ENCODE measurements around the gene BPTF.

BPTF gene

DNA sequence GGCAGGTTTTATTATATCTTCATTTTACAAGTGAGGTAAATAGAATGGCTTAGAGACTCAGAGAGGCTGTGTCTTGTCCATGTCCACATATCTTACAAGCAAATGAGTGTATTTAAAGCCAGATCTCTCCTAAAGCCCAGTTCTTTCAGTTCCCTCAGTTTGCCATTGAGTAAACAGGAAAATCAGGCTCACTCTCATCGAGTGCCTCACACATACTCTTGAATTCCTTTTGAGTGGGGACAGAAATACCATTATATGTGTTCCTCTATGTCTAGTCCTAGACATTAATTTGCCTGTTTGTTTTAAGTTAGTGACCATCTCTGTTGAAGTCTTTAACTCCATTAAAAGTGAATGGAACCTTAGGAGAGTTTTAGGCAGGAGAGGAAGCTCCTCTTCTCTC, 40.1 kb downstream of the BPTF start:
- TF ChIP-seq, protein P1, sequence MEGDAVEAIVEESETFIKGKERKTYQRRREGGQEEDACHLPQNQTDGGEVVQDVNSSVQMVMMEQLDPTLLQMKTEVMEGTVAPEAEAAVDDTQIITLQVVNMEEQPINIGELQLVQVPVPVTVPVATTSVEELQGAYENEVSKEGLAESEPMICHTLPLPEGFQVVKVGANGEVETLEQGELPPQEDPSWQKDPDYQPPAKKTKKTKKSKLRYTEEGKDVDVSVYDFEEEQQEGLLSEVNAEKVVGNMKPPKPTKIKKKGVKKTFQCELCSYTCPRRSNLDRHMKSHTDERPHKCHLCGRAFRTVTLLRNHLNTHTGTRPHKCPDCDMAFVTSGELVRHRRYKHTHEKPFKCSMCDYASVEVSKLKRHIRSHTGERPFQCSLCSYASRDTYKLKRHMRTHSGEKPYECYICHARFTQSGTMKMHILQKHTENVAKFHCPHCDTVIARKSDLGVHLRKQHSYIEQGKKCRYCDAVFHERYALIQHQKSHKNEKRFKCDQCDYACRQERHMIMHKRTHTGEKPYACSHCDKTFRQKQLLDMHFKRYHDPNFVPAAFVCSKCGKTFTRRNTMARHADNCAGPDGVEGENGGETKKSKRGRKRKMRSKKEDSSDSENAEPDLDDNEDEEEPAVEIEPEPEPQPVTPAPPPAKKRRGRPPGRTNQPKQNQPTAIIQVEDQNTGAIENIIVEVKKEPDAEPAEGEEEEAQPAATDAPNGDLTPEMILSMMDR (IDR thresholded peaks at IDR 0.05; ENCODE audit: low read length, missing control alignments), result no peak
- no peak for DNase-seq (ENCODE audit: low read depth)
- H3K4me3 ChIP-seq (replicated peaks; ENCODE audit: low read depth, low read length), result no peak overlapping the region

DNA sequence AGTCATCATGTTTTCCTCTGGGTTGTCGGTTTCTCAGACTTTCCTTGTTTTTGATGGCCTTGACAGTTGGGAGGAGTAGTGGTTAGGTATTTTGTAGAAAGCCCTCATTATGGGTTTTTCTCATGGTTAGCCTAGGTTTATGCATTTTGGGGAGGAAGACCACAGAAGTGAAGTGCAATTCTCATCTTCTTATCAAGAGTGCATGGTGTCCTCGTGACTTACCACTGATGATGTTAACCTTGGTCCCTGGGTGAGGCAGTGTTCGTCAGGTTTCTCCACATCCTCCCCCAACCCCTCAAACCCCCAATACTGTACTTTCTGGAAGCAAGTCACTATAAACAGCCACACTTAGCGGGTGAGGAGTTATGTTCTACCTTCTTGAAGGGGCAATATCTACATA, 42.3 kb downstream of the BPTF start:
- no peak overlapping the region for H3K4me3 ChIP-seq (replicated peaks; ENCODE audit: low read depth, low read length)
- TF ChIP-seq, protein P1 (IDR thresholded peaks at IDR 0.05; ENCODE audit: low read length, missing control alignments), result no peak
- no peak for DNase-seq (ENCODE audit: low read depth)

DNA sequence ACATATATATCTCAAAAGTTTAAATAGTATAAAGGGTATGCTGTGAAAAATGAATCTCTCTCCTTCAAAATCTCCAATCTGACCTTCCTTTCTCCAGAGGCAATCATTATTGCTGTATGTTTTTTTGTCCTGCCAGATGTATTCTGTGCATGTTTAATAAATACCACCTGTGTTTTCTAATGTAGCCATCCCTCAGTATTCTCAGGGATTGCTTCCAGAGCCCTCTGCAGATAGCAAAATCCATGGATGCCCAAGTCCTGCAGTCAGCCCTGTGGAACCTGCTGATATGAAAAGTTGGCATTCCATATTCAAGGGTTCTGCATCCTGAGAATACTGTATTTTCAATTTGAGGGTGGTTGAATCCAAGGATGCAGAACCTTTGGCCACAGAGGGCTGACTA, 42.9 kb downstream of the BPTF start:
- TF ChIP-seq, protein P1 (IDR thresholded peaks at IDR 0.05; ENCODE audit: low read length, missing control alignments), result no peak
- no peak overlapping the region for H3K4me3 ChIP-seq (replicated peaks; ENCODE audit: low read depth, low read length)
- no peak for DNase-seq (ENCODE audit: low read depth)

DNA sequence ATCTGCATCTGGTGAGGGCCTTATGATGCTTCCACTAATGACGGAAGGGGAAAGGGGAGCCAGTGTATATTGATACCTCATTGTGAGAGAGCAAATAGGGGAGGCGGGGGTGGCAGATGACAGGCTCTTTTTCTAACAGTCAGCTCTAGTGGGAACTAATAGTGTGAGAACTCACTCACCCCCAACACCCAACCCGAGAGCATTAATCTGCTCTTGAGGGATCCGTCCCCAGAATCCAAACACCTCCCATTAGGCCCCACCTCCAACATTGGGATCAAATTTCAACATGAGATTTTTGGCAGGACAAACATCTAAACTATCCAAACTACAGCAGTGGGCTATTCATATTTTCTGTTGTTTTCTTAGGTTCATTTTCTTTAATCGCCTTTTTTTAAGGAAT, 54.4 kb downstream of the BPTF start:
- no peak overlapping the region for H3K4me3 ChIP-seq (replicated peaks; ENCODE audit: low read depth, low read length)
- TF ChIP-seq, protein P1 (IDR thresholded peaks at IDR 0.05; ENCODE audit: low read length, missing control alignments), result no peak
- no peak for DNase-seq (ENCODE audit: low read depth)

DNA sequence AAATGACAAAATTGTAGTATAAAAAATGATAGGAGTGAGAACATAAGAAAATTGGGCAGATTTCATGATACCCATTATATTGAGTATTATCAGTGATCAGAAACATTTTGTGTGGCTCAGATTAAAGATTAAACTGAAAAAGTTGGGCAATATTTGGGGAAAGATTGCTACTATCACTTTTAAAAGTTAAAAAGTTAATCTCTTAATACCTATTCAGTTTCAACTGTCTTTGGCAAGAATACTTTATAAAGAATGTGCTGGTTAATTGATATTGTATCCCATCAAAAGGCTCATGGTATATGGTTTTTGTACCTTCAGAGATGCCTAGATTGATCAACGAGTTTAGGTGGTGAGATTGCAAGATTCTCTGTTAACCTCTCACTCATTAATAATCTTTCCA, 55.8 kb downstream of the BPTF start:
- DNase-seq (ENCODE audit: low read depth), result no peak
- TF ChIP-seq, protein P1 (IDR thresholded peaks at IDR 0.05; ENCODE audit: low read length, missing control alignments), result no peak
- no peak overlapping the region for H3K4me3 ChIP-seq (replicated peaks; ENCODE audit: low read depth, low read length)

DNA sequence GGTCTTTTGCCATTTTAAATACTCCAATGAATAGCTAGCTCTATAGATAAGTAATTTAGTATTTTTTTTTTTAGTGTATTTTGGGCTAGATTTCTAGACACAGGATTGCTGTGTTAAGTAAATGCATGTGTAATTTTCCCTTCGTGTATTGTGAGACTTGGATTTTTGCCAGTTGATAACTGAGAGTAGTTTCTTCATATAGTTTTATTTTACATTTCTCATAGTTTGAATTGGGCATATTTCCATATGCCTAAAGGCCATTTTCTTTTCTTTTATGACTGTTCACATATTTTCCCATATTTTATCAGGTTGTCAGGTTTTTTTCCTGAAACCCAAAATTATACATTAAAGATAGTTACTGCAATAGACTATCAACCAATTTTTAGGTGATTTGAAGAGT, 59.4 kb downstream of the BPTF start:
- TF ChIP-seq, protein P1 (IDR thresholded peaks at IDR 0.05; ENCODE audit: low read length, missing control alignments), result no peak

DNA sequence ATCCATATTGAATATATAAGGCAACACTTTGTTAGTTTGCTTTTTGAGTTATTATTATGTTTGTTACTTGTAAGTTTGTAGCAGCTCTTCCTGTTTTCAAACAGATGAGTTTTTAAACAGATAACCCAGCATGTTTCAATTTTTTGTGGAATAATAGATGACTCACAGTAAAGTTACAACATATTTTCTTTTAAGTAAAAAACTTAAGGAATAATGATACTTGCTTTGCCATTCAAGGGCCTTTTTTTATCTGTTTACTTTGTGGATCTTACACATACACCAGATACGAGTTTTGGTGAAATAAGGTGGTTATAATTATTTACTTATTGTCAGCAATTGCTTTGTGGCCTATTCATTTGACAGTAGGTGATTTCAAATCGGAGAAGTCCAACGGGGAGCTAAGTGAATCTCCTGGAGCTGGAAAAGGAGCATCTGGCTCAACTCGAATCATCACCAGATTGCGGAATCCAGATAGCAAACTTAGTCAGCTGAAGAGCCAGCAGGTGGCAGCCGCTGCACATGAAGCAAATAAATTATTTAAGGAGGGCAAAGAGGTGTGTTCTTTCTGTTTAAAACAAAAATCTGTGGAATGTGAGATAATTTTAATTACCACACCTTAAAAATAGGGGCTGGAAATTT, 66.3 kb downstream of the BPTF start:
- TF ChIP-seq, protein P1 (IDR thresholded peaks at IDR 0.05; ENCODE audit: low read length, missing control alignments), result peak; percentile 48

More for the DNA sequence above, 59.4 kb downstream of the BPTF start:
- no peak overlapping the region for H3K4me3 ChIP-seq (replicated peaks; ENCODE audit: low read depth, low read length)
- DNase-seq (ENCODE audit: low read depth), result no peak

More for the DNA sequence above, 66.3 kb downstream of the BPTF start:
- H3K4me3 ChIP-seq (replicated peaks; ENCODE audit: low read depth, low read length), result no peak overlapping the region
- peak; percentile 77 for DNase-seq (ENCODE audit: low read depth)
